Measurements from ENCODE around the gene FLT3LG. TPM values are rescaled to one million over a fixed set of nuclear protein-coding genes. Genes with fewer than 3 reads are reported as not detected.
A peak's percentile ranks its signal among the peaks of the same experiment; 100 is the strongest.

FLT3LG gene
- total RNA-seq, 1 donor from 2014 or later: 17.7 TPM

DNA sequence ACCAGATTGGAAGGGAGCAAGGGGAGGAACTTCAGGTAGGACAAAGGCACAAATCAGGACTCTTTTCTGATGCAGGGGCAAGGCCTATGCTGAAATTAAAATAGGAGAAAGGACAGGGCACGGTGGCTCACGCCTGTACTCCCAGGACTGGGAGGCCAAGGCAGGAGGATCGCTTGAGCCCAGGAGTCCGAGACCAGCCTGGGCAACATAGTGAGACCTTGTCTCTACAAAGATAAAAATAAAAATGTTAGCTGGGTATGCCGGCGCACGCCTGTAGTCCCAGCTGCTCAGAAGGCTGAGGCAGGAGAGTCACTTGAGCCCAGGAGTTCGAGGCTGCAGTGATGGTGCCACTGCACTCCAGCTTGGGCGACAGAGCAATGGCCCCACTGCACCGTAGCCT lies 38.3 kb upstream of the FLT3LG start:
- intact Hi-C loops (cut with micrococcal nuclease): no loop called here
- peaks cover 82% of the 10 kb centered on the region for H3K27me3 Mint-ChIP-seq
- CTCF ChIA-PET: no interaction called here
- ATAC-seq (ENCODE audit: low read depth): no peak
- no peak overlapping the region for H3K27ac Mint-ChIP-seq
- H3K4me3 Mint-ChIP-seq: no peak overlapping the region
- TF ChIP-seq, protein P1, sequence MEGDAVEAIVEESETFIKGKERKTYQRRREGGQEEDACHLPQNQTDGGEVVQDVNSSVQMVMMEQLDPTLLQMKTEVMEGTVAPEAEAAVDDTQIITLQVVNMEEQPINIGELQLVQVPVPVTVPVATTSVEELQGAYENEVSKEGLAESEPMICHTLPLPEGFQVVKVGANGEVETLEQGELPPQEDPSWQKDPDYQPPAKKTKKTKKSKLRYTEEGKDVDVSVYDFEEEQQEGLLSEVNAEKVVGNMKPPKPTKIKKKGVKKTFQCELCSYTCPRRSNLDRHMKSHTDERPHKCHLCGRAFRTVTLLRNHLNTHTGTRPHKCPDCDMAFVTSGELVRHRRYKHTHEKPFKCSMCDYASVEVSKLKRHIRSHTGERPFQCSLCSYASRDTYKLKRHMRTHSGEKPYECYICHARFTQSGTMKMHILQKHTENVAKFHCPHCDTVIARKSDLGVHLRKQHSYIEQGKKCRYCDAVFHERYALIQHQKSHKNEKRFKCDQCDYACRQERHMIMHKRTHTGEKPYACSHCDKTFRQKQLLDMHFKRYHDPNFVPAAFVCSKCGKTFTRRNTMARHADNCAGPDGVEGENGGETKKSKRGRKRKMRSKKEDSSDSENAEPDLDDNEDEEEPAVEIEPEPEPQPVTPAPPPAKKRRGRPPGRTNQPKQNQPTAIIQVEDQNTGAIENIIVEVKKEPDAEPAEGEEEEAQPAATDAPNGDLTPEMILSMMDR (IDR thresholded peaks at IDR 0.05): no peak
- no peak for DNase-seq
- POLR2A ChIA-PET: interaction anchor here (0.7 kb wide), 1 partner anchor 483 kb away, joined by 5 read pairs; no protein-coding TSS in a partner anchor
- H3K9me3 Mint-ChIP-seq: no peaks in the 10 kb centered on the region
- H3K4me1 Mint-ChIP-seq: peaks cover 34% of the 10 kb centered on the region
- no peaks in the 10 kb centered on the region for H3K36me3 Mint-ChIP-seq (ENCODE audit: low read depth)

DNA sequence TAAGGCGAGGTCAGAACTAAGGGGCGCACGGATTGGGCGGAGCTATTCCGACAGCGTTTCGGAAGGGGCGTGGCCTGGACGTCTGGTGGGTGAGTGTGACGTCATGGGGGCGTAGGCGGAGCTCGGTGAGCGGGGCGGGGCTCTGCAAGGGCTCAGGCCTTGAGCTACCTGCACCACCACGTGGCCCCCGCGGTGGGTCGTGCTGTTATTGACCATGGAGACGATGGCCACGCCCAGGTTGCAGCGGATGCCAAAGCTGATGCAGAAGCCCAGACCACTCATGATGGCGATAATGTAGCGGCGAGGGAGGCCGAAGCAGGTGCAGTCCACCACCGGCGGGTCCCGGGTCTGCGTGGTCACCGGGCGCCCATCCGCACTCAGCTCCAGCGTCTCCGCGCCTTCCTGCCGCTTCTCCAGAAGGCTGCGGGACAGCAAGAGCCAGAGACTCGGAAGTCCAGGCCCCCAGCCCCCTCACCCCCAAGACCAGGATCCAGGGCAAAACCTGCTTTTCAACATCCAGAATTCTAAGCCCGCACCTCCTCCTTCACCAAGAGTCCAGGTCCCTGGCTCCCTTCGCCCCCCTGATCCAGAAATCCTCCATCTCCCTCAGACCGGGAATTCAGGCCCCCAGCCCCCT lies 37.5 kb upstream of the FLT3LG start:
- no peak overlapping the region for H3K27ac Mint-ChIP-seq

DNA sequence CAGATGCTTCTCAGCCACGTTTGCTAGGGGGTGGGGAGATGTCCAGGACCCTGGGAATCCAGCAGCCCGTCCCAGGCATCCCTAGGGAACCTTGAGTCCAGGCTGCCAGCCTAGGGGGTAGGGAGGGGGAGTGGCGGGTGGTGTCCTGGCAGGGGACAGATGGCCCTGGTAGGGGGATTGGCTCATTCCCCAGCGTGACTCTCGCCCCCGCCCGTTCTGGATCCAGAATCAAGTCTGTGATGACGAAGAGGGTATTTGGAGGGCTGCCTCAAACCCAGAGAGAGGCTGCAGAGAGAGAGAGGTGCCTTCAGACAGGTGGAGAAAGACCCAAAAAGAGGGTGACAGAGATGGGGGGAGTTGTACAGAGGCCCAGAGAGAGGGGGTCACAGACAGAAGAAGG lies 36.8 kb upstream of the FLT3LG start:
- H3K4me3 Mint-ChIP-seq: no peak overlapping the region

More for the DNA sequence above, 37.5 kb upstream of the FLT3LG start:
- POLR2A ChIA-PET: interaction anchor here (0.5 to 0.7 kb wide), 4 partner anchors 34 to 484 kb away, joined by 3 to 5 read pairs (median 4); partner anchors contain the start of gene GYS1
- intact Hi-C loops (cut with micrococcal nuclease): no loop called here
- CTCF ChIA-PET: no interaction called here
- Mint-ChIP-seq H3K4me1 (peaks cover 39% of the 10 kb centered on the region), H3K36me3 (ENCODE audit: low read depth) (no peaks in the 10 kb centered on the region), H3K9me3 (no peaks in the 10 kb centered on the region), H3K4me3 (peak overlapping the region; percentile 7), H3K27me3 (peaks cover 82% of the 10 kb centered on the region)
- DNase-seq (no peak), ATAC-seq (ENCODE audit: low read depth) (peak; percentile 50)
- TF ChIP-seq, protein P1 (IDR thresholded peaks at IDR 0.05): no peak

DNA sequence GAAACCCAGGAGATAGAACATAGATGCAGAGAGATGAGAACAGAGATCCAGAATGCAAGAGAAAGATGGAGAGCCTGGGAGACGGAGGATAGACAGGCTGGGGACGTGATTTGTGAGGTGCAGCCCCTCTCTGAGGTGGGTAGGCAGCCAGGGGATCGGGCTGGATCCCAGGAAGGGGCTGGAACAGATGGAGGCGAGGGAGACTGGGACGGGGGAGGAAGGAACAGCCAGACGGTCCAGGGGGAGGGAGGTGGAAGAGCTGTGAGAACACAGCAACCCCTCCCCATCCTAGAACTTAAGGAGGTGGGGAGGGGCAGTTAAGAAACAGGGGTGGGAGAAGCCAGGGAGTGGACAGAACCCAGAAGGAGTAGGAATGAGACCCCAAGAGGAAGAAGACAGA lies 35.8 kb upstream of the FLT3LG start:
- Mint-ChIP-seq H3K27me3 (peaks cover 82% of the 10 kb centered on the region), H3K27ac (no peak overlapping the region), H3K9me3 (no peaks in the 10 kb centered on the region), H3K36me3 (ENCODE audit: low read depth) (no peaks in the 10 kb centered on the region), H3K4me3 (no peak overlapping the region), H3K4me1 (peaks cover 43% of the 10 kb centered on the region)
- no peak for ATAC-seq (ENCODE audit: low read depth)
- DNase-seq: no peak
- intact Hi-C loops (cut with micrococcal nuclease): no loop called here
- CTCF ChIA-PET: no interaction called here
- POLR2A ChIA-PET: no interaction called here
- TF ChIP-seq, protein P1 (IDR thresholded peaks at IDR 0.05): no peak

More for the DNA sequence above, 36.8 kb upstream of the FLT3LG start:
- ATAC-seq (ENCODE audit: low read depth) (no peak), DNase-seq (no peak)
- H3K9me3 Mint-ChIP-seq: no peaks in the 10 kb centered on the region
- intact Hi-C loops (cut with micrococcal nuclease): no loop called here
- ChIA-PET CTCF (no interaction called here), POLR2A (interaction anchor here (0.6 kb wide), 1 partner anchor 161 kb away, joined by 4 read pairs; no protein-coding TSS in a partner anchor)
- peaks cover 42% of the 10 kb centered on the region for H3K4me1 Mint-ChIP-seq
- H3K36me3 Mint-ChIP-seq (ENCODE audit: low read depth): no peaks in the 10 kb centered on the region
- no peak overlapping the region for H3K27ac Mint-ChIP-seq
- TF ChIP-seq, protein P1 (IDR thresholded peaks at IDR 0.05): no peak
- H3K27me3 Mint-ChIP-seq: peaks cover 85% of the 10 kb centered on the region

DNA sequence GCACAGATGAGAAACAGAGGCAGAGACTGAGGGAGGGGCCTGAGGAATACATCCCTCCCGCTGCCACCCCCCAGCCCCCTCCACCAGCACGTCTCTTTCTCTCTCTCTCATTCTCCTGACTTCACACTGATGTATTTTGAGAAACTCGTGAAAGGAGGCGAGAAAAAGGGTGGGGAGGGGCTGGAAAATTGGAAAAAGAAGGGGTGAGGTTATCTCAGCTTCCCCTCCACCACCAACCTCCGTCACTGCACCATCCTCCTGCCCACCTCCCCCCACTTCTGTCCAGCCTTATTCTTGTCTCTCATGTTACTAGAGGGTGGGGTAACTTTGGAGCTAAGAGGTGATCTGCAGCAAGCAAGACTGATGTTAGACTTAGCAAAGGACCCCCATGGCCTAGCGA lies 34.2 kb upstream of the FLT3LG start:
- H3K36me3 Mint-ChIP-seq (ENCODE audit: low read depth): no peaks in the 10 kb centered on the region
- H3K9me3 Mint-ChIP-seq: no peaks in the 10 kb centered on the region
- no peak overlapping the region for H3K27ac Mint-ChIP-seq
- ATAC-seq (ENCODE audit: low read depth) (no peak), DNase-seq (no peak)
- H3K4me3 Mint-ChIP-seq: no peak overlapping the region
- TF ChIP-seq, protein P1 (IDR thresholded peaks at IDR 0.05): no peak
- ChIA-PET CTCF (no interaction called here), POLR2A (interaction anchor here (0.8 to 0.9 kb wide), 2 partner anchors 10 to 92 kb away, joined by 3 read pairs; no protein-coding TSS in a partner anchor)
- intact Hi-C loops (cut with micrococcal nuclease): loop anchor here (2.0 kb wide), 1 partner anchor 17 kb away; the partner anchor contains the start of gene PTH2
- H3K4me1 Mint-ChIP-seq: peaks cover 47% of the 10 kb centered on the region
- H3K27me3 Mint-ChIP-seq: peaks cover 70% of the 10 kb centered on the region

Measured in activated B cell treated with CpG ODN at 0.5 μM for 24 hours (primary cell).